ENCODE data around the gene HMSD. TPM values are rescaled to one million over a fixed set of nuclear protein-coding genes. Genes with fewer than 3 reads are reported as not detected.

The HMSD gene, protein sequence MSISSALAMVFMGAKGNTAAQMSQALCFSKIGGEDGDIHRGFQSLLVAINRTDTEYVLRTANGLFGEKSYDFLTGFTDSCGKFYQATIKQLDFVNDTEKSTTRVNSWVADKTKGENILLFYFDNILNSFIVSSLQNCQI
- total RNA-seq (2021) (3.0 to 8.1 TPM (median 6.1 TPM) in 3 replicates), Bru-seq, nascent RNA (percentile 61 among the genes with signal in this experiment)
- long read RNA-seq, experiment 1, partial matches to known transcripts, result 1 of 5 reads
- long read RNA-seq, experiment 1, other reads (novel, unspliced or antisense), result 2 of 5 reads
- long read RNA-seq, experiment 2, partial matches to known transcripts, result 3 of 3 reads
- long read RNA-seq, experiment 2, other reads (novel, unspliced or antisense), result 0 of 3 reads
- long read RNA-seq, experiment 3, partial matches to known transcripts, result 1 of 4 reads
- long read RNA-seq, experiment 3, other reads (novel, unspliced or antisense), result 2 of 4 reads

DNA sequence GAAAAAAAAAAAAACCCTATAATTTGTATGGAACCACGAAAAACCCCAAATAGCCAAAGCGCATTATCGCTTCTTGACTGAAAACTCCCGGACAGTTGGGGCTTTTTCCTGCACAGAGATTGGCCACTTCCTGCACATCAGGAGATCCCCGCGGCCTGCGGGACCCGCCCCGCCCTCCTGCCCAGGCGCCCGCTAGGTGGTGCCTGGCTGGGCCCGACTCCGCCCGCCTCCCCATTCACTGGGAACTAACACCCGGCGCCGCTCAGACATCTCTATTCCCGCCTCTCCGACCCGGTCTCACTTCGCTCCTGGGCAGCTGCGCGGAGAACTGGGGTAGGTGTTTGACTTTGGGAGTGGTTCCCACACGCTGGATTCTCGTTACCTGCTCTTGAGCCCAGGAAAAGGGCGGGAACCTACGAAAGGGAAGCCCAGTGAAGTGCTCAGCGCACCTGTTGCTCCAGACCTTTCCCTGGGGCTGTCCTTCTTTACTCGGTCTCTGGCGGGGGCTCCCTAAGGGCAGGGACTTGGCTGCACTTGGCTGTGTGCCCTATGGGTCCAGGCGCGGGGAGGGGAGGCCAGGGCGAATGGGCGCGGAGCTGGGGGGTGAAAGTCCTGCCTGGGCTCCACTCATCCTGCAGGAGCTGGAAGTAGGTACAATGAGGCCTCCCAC is at the start of gene HMSD:
TSS of gene HMSD (plus strand) at position 234 of the 670 bp plus-strand sequence. CDS start 4,155 bp downstream, outside the sequence.
- peak; percentile 99 for ATAC-seq
- peaks cover 6% of the 10 kb centered on the region for H3K9me3 Mint-ChIP-seq
- no peaks in the 10 kb centered on the region; the same call in 1 of the 2 replicates for H3K36me3 Mint-ChIP-seq
- H3K4me1 Mint-ChIP-seq, result peaks cover 19% of the 10 kb centered on the region
- TF ChIP-seq, protein P1, sequence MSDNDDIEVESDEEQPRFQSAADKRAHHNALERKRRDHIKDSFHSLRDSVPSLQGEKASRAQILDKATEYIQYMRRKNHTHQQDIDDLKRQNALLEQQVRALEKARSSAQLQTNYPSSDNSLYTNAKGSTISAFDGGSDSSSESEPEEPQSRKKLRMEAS (CRISPR knock-in tag; IDR thresholded peaks at IDR 0.05), result peak; percentile 60; the same call in 1 of the 2 replicates
- TF ChIP-seq ZNF138 (CRISPR knock-in tag; conservative IDR thresholded peaks at IDR 0.05) (0 out of 2 replicates have a peak, but pooled peaks have one; percentile 55), ETV6 (CRISPR knock-in tag; IDR thresholded peaks at IDR 0.05) (0 out of 2 replicates have a peak, but pooled peaks have one; percentile 60), NR1H2 (CRISPR knock-in tag; IDR thresholded peaks at IDR 0.05) (no peak), TP53 (CRISPR knock-in tag; IDR thresholded peaks at IDR 0.05) (peak; percentile 63; the same call in 1 of the 2 replicates), FOXK1 (CRISPR knock-in tag; IDR thresholded peaks at IDR 0.05) (0 out of 2 replicates have a peak, but pooled peaks have one; percentile 13), ZBTB21 (CRISPR knock-in tag; IDR thresholded peaks at IDR 0.05; ENCODE audit: borderline replicate concordance) (peak; percentile 49; the same call in 1 of the 2 replicates), CBFB (CRISPR knock-in tag; IDR thresholded peaks at IDR 0.05; ENCODE audit: low read depth) (0 out of 2 replicates have a peak, but pooled peaks have one; percentile 39), ZNF423 (CRISPR knock-in tag; IDR thresholded peaks at IDR 0.05) (peak; percentile 59; the same call in 1 of the 2 replicates), KAT7 (CRISPR knock-in tag; IDR thresholded peaks at IDR 0.05; ENCODE audit: borderline replicate concordance) (no peak), FOXP1 (CRISPR knock-in tag; IDR thresholded peaks at IDR 0.05; ENCODE audit: borderline replicate concordance) (0 out of 2 replicates have a peak, but pooled peaks have one; percentile 49), SP1 (CRISPR knock-in tag; conservative IDR thresholded peaks at IDR 0.05) (peak; percentile 61; the same call in 1 of the 2 replicates), ZNF317 (CRISPR knock-in tag; IDR thresholded peaks at IDR 0.05; ENCODE audit: borderline replicate concordance, low read depth) (no peak), NFE2L1 (CRISPR knock-in tag; IDR thresholded peaks at IDR 0.05) (0 out of 2 replicates have a peak, but pooled peaks have one; percentile 22)
- TF ChIP-seq, protein P2, sequence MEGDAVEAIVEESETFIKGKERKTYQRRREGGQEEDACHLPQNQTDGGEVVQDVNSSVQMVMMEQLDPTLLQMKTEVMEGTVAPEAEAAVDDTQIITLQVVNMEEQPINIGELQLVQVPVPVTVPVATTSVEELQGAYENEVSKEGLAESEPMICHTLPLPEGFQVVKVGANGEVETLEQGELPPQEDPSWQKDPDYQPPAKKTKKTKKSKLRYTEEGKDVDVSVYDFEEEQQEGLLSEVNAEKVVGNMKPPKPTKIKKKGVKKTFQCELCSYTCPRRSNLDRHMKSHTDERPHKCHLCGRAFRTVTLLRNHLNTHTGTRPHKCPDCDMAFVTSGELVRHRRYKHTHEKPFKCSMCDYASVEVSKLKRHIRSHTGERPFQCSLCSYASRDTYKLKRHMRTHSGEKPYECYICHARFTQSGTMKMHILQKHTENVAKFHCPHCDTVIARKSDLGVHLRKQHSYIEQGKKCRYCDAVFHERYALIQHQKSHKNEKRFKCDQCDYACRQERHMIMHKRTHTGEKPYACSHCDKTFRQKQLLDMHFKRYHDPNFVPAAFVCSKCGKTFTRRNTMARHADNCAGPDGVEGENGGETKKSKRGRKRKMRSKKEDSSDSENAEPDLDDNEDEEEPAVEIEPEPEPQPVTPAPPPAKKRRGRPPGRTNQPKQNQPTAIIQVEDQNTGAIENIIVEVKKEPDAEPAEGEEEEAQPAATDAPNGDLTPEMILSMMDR (IDR thresholded peaks at IDR 0.05), result no peak
- TF ChIP-seq, protein P3, sequence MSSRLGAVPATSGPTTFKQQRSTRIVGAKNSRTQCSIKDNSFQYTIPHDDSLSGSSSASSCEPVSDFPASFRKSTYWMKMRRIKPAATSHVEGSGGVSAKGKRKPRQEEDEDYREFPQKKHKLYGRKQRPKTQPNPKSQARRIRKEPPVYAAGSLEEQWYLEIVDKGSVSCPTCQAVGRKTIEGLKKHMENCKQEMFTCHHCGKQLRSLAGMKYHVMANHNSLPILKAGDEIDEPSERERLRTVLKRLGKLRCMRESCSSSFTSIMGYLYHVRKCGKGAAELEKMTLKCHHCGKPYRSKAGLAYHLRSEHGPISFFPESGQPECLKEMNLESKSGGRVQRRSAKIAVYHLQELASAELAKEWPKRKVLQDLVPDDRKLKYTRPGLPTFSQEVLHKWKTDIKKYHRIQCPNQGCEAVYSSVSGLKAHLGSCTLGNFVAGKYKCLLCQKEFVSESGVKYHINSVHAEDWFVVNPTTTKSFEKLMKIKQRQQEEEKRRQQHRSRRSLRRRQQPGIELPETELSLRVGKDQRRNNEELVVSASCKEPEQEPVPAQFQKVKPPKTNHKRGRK (CRISPR knock-in tag; IDR thresholded peaks at IDR 0.05; ENCODE audit: borderline replicate concordance), result 0 out of 2 replicates have a peak, but pooled peaks have one; percentile 41
- TF ChIP-seq, protein P4, sequence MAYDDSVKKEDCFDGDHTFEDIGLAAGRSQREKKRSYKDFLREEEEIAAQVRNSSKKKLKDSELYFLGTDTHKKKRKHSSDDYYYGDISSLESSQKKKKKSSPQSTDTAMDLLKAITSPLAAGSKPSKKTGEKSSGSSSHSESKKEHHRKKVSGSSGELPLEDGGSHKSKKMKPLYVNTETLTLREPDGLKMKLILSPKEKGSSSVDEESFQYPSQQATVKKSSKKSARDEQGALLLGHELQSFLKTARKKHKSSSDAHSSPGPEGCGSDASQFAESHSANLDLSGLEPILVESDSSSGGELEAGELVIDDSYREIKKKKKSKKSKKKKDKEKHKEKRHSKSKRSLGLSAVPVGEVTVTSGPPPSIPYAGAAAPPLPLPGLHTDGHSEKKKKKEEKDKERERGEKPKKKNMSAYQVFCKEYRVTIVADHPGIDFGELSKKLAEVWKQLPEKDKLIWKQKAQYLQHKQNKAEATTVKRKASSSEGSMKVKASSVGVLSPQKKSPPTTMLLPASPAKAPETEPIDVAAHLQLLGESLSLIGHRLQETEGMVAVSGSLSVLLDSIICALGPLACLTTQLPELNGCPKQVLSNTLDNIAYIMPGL (CRISPR knock-in tag; IDR thresholded peaks at IDR 0.05), result peak; percentile 62; the same call in 1 of the 2 replicates
- ChIA-PET CTCF (interaction anchor here (1.2 to 2.0 kb wide), 3 partner anchors 13 to 45 kb away, joined by 5 to 11 read pairs (median 7); no protein-coding TSS in a partner anchor), POLR2A (interaction anchor here (0.7 to 1.0 kb wide), 2 partner anchors 12 to 13 kb away, joined by 3 read pairs; no protein-coding TSS in a partner anchor)
- peak within 1 kb of the TSS; percentile 87 for H3K27ac Mint-ChIP-seq
- H3K4me3 Mint-ChIP-seq, result peak within 1 kb of the TSS; percentile 82
- peaks cover 21% of the 10 kb centered on the region for H3K27me3 Mint-ChIP-seq (ENCODE audit: low read depth)
- peak; percentile 84 for DNase-seq (ENCODE audit: low spot score)
